Fibroblast of villous mesenchyme (primary cell): ENCODE results near the gene ERMAP. TPM values are rescaled to one million over a fixed set of nuclear protein-coding genes. Genes with fewer than 3 reads are reported as not detected.
A peak's percentile ranks its signal among the peaks of the same experiment; 100 is the strongest.

Source experiments
- DNase-seq: peaks from one replicate; pipeline ENCODE4 v3.0.0-alpha.2; 2010; ENCODE audit warnings: low read depth
- H3K4me3 ChIP-seq: 2 replicates; pipeline ENCODE4 v1.5.1; 2011; ENCODE audit warnings: low read depth, mild to moderate bottlenecking, low read length
- CTCF ChIP-seq: IDR thresholded peaks from 2 replicates; pipeline ENCODE4 v1.5.1; 2012; ENCODE audit warnings: low read depth, mild to moderate bottlenecking, low read length; ENCODE audit not compliant: insufficient read depth
- total RNA-seq: library from RNA; depleted of rRNA; stranded (reverse); fragments of >200 nt; gene quantifications from 2 replicates; pipeline ENCODE4 v1.2.3, GENCODE V29; 2012

ERMAP gene, protein sequence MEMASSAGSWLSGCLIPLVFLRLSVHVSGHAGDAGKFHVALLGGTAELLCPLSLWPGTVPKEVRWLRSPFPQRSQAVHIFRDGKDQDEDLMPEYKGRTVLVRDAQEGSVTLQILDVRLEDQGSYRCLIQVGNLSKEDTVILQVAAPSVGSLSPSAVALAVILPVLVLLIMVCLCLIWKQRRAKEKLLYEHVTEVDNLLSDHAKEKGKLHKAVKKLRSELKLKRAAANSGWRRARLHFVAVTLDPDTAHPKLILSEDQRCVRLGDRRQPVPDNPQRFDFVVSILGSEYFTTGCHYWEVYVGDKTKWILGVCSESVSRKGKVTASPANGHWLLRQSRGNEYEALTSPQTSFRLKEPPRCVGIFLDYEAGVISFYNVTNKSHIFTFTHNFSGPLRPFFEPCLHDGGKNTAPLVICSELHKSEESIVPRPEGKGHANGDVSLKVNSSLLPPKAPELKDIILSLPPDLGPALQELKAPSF
- 14.2 and 14.8 TPM in 2 replicates for total RNA-seq

DNA sequence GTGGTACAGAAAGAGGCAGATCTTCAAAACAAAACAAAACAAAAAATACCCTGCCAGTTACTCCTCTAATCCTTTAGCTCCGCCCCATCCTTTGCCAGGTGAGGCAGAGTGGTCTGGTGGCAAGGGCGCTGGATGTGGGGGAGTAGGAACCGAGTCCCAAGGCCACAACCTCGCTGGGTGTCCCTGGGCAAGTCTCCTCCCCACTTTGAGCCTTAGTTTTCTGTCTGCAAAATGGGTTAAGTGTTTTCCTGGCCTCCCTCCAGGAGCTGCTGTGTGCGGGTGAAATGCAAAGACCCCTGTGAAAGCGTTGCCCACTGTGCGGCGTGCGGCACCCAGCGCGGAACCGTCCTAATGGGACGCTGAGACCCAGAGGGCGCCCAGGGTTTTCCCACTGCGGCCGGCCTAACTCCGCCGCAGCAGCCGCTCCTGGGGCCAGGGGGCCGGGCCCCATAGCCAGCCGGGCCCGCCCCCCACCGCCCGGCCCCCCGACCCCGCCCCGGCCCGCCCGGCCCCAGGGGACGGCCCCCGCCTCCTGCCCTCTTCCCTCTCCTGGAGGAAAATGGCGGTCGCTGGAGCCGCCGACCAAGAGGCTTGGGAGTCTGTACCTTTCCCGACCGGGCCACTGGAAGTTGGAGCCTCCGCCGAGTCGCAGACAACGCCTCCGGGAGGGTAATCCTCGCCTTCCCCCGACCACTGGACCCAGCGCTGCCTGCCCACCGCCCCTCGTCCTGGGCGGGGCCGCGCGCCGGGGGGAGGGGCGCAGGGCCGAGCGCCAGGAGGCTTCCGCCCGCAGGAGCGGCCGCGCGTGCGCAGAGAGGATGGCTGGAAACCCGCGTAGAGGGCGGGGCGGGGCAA is at the start of gene ERMAP, which contains the start of gene SVBP:
Gene ERMAP (plus strand): TSS at position 538 of the 855 bp plus-strand sequence. CDS start 13,327 bp downstream, outside the sequence.
Gene SVBP (minus strand): TSS at position 813 of the 855 bp plus-strand sequence. CDS start 853 bp downstream, outside the sequence.
- no peak for TF ChIP-seq CTCF
- peak; percentile 88 for DNase-seq
- peak within 1 kb of the TSS; percentile 77 for H3K4me3 ChIP-seq

- no peak for TF ChIP-seq CTCF
- no peak for DNase-seq
- peak overlapping the region; percentile 100 for H3K4me3 ChIP-seq
These were observed 49.4 kb upstream of the ERMAP start for GRCh38 chr1:42767510-42768000.

DNA sequence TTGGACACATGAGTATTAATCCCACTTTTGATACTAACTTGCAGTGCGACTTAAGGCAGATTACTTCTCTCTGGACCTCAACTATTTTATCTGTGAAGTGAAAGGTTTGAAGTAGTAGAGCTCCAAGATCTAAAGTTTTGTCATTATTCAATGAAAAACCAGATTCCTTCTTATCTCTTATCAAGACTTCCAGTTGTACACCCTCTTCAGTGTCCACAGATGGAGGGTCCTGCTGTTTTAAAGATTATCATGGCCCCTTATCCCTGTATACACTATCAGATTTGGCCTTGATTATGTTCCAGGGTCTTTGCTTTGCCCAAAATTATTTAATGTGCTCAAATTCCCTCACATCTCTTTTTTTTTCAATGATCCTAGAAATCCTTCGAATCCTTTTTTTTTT is 48.8 kb upstream of the ERMAP start:
- TF ChIP-seq CTCF, result no peak
- peak overlapping the region; percentile 100 for H3K4me3 ChIP-seq
- no peak for DNase-seq

GRCh38 chr1:42769811-42770210 is 47.1 kb upstream of the ERMAP start:
- no peak overlapping the region for H3K4me3 ChIP-seq
- no peak for DNase-seq
- TF ChIP-seq CTCF, result no peak

GRCh38 chr1:42773420-42773819 is 43.5 kb upstream of the ERMAP start:
- TF ChIP-seq CTCF, result no peak
- no peak for DNase-seq
- H3K4me3 ChIP-seq, result no peak overlapping the region

DNA sequence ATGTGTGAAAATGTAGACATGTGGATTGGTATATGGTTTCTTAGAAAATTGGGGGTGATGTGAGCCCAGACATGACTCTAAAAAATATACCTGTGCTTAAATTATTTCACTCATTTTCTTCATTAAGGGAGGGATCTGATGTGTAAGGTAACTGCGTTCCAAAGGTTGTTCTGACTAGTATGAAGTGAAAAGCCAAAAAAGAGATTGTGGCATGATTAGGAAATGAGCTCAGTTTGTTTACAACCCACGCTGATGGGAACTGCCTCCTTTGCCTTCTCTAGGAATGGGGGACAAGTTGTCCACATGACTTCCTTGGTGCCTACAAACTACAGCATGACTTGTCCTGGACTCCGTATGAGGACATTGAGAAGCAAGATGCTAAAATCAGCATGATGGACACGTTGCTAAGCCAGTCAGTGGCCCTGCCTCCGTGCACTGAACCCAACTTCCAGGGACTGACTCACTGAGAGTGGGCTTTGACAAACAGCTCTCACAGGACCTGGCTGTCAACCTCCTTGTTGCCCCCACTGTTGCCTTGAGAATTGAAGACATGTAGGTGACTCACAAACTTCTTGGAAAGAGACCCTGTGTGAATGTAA is 41.9 kb upstream of the ERMAP start:
- DNase-seq, result no peak
- no peak for TF ChIP-seq CTCF

More for the DNA sequence above, 41.9 kb upstream of the ERMAP start:
- no peak overlapping the region for H3K4me3 ChIP-seq
